Measurements from ENCODE around the gene MUC4. TPM values are rescaled to one million over a fixed set of nuclear protein-coding genes. Genes with fewer than 3 reads are reported as not detected.

The MUC4 gene
- polyA plus RNA-seq, 1 experiment, result not detected

- Histone ChIP-seq H3K36me3 (ENCODE audit: control insufficient read depth, insufficient read depth, low read length) (no peaks in the 10 kb centered on the region), H3K27me3 (ENCODE audit: control insufficient read depth, insufficient read depth, low read length) (peaks cover 18% of the 10 kb centered on the region), H3K4me3 (ENCODE audit: low read depth, low read length) (no peak overlapping the region)
- ChIA-PET POLR2A (no interaction called here), CTCF (no interaction called here)
- TF ChIP-seq CTCF (IDR thresholded peaks at IDR 0.05; ENCODE audit: insufficient read depth, low read depth, low read length), result no peak
- DNase-seq (ENCODE audit: low read depth), result no peak
Observed at GRCh38 chr3:195761567-195762248, 50.0 kb downstream of the MUC4 start.

GRCh38 chr3:195761123-195761566 is 50.6 kb downstream of the MUC4 start:
- Histone ChIP-seq H3K4me3 (ENCODE audit: low read depth, low read length) (no peak overlapping the region), H3K27me3 (ENCODE audit: control insufficient read depth, insufficient read depth, low read length) (peaks cover 18% of the 10 kb centered on the region), H3K36me3 (ENCODE audit: control insufficient read depth, insufficient read depth, low read length) (no peaks in the 10 kb centered on the region)
- ChIA-PET POLR2A (no interaction called here), CTCF (no interaction called here)
- no peak for DNase-seq (ENCODE audit: low read depth)
- TF ChIP-seq CTCF (IDR thresholded peaks at IDR 0.05; ENCODE audit: insufficient read depth, low read depth, low read length), result no peak

- POLR2A ChIA-PET, result no interaction called here
- CTCF ChIA-PET, result no interaction called here
- no peak for DNase-seq (ENCODE audit: low read depth)
Observed at GRCh38 chr3:195760345-195761122, 51.2 kb downstream of the MUC4 start.

GRCh38 chr3:195758721-195759353 is 52.9 kb downstream of the MUC4 start:
- DNase-seq (ENCODE audit: low read depth), result no peak
- POLR2A ChIA-PET, result no interaction called here
- H3K4me3 ChIP-seq (ENCODE audit: low read depth, low read length), result no peak overlapping the region
- CTCF ChIA-PET, result no interaction called here
- H3K36me3 ChIP-seq (ENCODE audit: control insufficient read depth, insufficient read depth, low read length), result no peaks in the 10 kb centered on the region
- no peak for TF ChIP-seq CTCF (IDR thresholded peaks at IDR 0.05; ENCODE audit: insufficient read depth, low read depth, low read length)
- peaks cover 20% of the 10 kb centered on the region for H3K27me3 ChIP-seq (ENCODE audit: control insufficient read depth, insufficient read depth, low read length)

More at GRCh38 chr3:195760345-195761122, 51.2 kb downstream of the MUC4 start:
- no peak for TF ChIP-seq CTCF (IDR thresholded peaks at IDR 0.05; ENCODE audit: insufficient read depth, low read depth, low read length)
- Histone ChIP-seq H3K4me3 (ENCODE audit: low read depth, low read length) (no peak overlapping the region), H3K36me3 (ENCODE audit: control insufficient read depth, insufficient read depth, low read length) (no peaks in the 10 kb centered on the region), H3K27me3 (ENCODE audit: control insufficient read depth, insufficient read depth, low read length) (peaks cover 20% of the 10 kb centered on the region)

GRCh38 chr3:195757827-195758226 is 53.9 kb downstream of the MUC4 start:
- Histone ChIP-seq H3K36me3 (ENCODE audit: control insufficient read depth, insufficient read depth, low read length) (no peaks in the 10 kb centered on the region), H3K4me3 (ENCODE audit: low read depth, low read length) (no peak overlapping the region), H3K27me3 (ENCODE audit: control insufficient read depth, insufficient read depth, low read length) (peaks cover 22% of the 10 kb centered on the region)
- DNase-seq (ENCODE audit: low read depth), result no peak
- ChIA-PET POLR2A (no interaction called here), CTCF (no interaction called here)
- TF ChIP-seq CTCF (IDR thresholded peaks at IDR 0.05; ENCODE audit: insufficient read depth, low read depth, low read length), result no peak

All from BJ (cell line).